ENCODE results near the gene SYT10. TPM values are rescaled to one million over a fixed set of nuclear protein-coding genes. Genes with fewer than 3 reads are reported as not detected.

The SYT10 gene
- total and polyA plus RNA-seq, 4 donors = 0.08 to 0.84 (median 0.13) TPM

DNA sequence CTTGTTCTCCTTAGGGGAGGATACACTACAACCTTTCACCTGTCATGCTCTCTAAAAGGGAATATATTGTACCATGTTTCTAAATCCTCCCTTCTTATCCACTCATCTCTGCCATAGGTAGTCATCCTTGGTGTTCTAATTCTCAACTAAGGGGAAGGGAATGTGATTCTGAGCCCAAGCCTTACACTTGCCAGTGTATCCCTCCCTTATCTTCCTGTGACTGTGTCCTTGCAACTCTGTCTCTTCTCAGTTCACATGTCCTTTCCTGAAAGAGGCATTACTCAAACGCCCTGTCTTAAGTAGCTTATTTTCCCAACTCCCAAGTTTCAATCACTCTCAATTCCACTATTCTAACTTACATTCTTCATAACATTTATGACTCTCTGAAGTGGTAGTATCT lies 44.5 kb upstream of the SYT10 start:
- Histone ChIP-seq H3K36me3 (ENCODE audit: control insufficient read depth in 4 of 4, insufficient read depth in 3 of 4, low read depth in 1 of 4, low read length in 3 of 4) (no peaks in the 10 kb centered on the region), H3K9me3 (ENCODE audit: control insufficient read depth in 4 of 4, low read length in 3 of 4) (no peaks in the 10 kb centered on the region), H3K27me3 (ENCODE audit: control insufficient read depth in 4 of 4, insufficient read depth in 4 of 4, low read length in 3 of 4) (peaks cover 0 to 7% (median 3%) of the 10 kb centered on the region in 4 donors), H3K27ac (ENCODE audit: low read depth in 1 of 2, low read length in 2 of 2) (no peak overlapping the region), H3K4me1 (ENCODE audit: control insufficient read depth in 4 of 4, insufficient read depth in 4 of 4, low read length in 3 of 4) (no peaks in the 10 kb centered on the region), H3K9ac (ENCODE audit: low read depth in 1 of 2, low read length in 2 of 2) (no peak overlapping the region), H3K4me3 (ENCODE audit: low read depth in 1 of 3, low read length in 3 of 3) (no peak overlapping the region)
- no peak for TF ChIP-seq RAD21 (IDR thresholded peaks at IDR 0.05)
- no peak for TF ChIP-seq HNF4G (IDR thresholded peaks at IDR 0.05)
- TF ChIP-seq JUND (IDR thresholded peaks at IDR 0.05) = no peak
- TF ChIP-seq RXRA (IDR thresholded peaks at IDR 0.05) = no peak
- TF ChIP-seq FOXA1 (IDR thresholded peaks at IDR 0.05) = no peak
- TF ChIP-seq, protein P1, sequence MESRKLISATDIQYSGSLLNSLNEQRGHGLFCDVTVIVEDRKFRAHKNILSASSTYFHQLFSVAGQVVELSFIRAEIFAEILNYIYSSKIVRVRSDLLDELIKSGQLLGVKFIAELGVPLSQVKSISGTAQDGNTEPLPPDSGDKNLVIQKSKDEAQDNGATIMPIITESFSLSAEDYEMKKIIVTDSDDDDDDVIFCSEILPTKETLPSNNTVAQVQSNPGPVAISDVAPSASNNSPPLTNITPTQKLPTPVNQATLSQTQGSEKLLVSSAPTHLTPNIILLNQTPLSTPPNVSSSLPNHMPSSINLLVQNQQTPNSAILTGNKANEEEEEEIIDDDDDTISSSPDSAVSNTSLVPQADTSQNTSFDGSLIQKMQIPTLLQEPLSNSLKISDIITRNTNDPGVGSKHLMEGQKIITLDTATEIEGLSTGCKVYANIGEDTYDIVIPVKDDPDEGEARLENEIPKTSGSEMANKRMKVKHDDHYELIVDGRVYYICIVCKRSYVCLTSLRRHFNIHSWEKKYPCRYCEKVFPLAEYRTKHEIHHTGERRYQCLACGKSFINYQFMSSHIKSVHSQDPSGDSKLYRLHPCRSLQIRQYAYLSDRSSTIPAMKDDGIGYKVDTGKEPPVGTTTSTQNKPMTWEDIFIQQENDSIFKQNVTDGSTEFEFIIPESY (IDR thresholded peaks at IDR 0.05) = no peak
- no peak for TF ChIP-seq EGR1 (IDR thresholded peaks at IDR 0.05; ENCODE audit: low read depth in 2 of 2)
- WGBS = 17% methylated on average over 1 of the region's 1 CpG
- no peak for DNase-seq (ENCODE audit: low spot score)

GRCh38 chr12:33480366-33480765 lies 40.7 kb upstream of the SYT10 start:
- no peaks in the 10 kb centered on the region for H3K36me3 ChIP-seq (ENCODE audit: control insufficient read depth in 4 of 4, insufficient read depth in 3 of 4, low read depth in 1 of 4, low read length in 3 of 4)
- WGBS = 60% methylated on average over 1 of the region's 1 CpG
- H3K27me3 ChIP-seq (ENCODE audit: control insufficient read depth in 4 of 4, insufficient read depth in 4 of 4, low read length in 3 of 4) = peaks cover 0 to 7% (median 3%) of the 10 kb centered on the region in 4 donors
- H3K9ac ChIP-seq (ENCODE audit: low read depth in 1 of 2, low read length in 2 of 2) = no peak overlapping the region
- H3K27ac ChIP-seq (ENCODE audit: low read depth in 1 of 2, low read length in 2 of 2) = no peak overlapping the region
- TF ChIP-seq SP1 (IDR thresholded peaks at IDR 0.05) (no peak), FOXA1 (IDR thresholded peaks at IDR 0.05) (no peak), GABPA (IDR thresholded peaks at IDR 0.05 in 1 of 2, conservative IDR thresholded peaks at IDR 0.05 in 1 of 2) (no peak), ATF3 (IDR thresholded peaks at IDR 0.05) (no peak)
- DNase-seq (ENCODE audit: low spot score) = no peak
- no peak overlapping the region for H3K4me3 ChIP-seq (ENCODE audit: low read depth in 1 of 3, low read length in 3 of 3)
- no peaks in the 10 kb centered on the region for H3K4me1 ChIP-seq (ENCODE audit: control insufficient read depth in 4 of 4, insufficient read depth in 4 of 4, low read length in 3 of 4)
- H3K9me3 ChIP-seq (ENCODE audit: control insufficient read depth in 4 of 4, low read length in 3 of 4) = no peaks in the 10 kb centered on the region

- Histone ChIP-seq H3K36me3 (ENCODE audit: control insufficient read depth in 4 of 4, insufficient read depth in 3 of 4, low read depth in 1 of 4, low read length in 3 of 4) (no peaks in the 10 kb centered on the region), H3K27ac (ENCODE audit: low read depth in 1 of 2, low read length in 2 of 2) (no peak overlapping the region), H3K4me3 (ENCODE audit: low read depth in 1 of 3, low read length in 3 of 3) (no peak overlapping the region), H3K27me3 (ENCODE audit: control insufficient read depth in 4 of 4, insufficient read depth in 4 of 4, low read length in 3 of 4) (no peaks in the 10 kb centered on the region), H3K9ac (ENCODE audit: low read depth in 1 of 2, low read length in 2 of 2) (no peak overlapping the region), H3K4me1 (ENCODE audit: control insufficient read depth in 4 of 4, insufficient read depth in 4 of 4, low read length in 3 of 4) (no peaks in the 10 kb centered on the region), H3K9me3 (ENCODE audit: control insufficient read depth in 4 of 4, low read length in 3 of 4) (no peaks in the 10 kb centered on the region)
- WGBS = 69% methylated on average over 1 of the region's 1 CpG
- DNase-seq (ENCODE audit: low spot score) = no peak
- no peak for TF ChIP-seq JUND (IDR thresholded peaks at IDR 0.05)
- TF ChIP-seq HNF4G (IDR thresholded peaks at IDR 0.05) = no peak
- no peak for TF ChIP-seq GABPA (IDR thresholded peaks at IDR 0.05 in 1 of 2, conservative IDR thresholded peaks at IDR 0.05 in 1 of 2)
- TF ChIP-seq FOXA1 (IDR thresholded peaks at IDR 0.05) = no peak
These were observed 36.4 kb upstream of the SYT10 start for GRCh38 chr12:33476058-33476457.

DNA sequence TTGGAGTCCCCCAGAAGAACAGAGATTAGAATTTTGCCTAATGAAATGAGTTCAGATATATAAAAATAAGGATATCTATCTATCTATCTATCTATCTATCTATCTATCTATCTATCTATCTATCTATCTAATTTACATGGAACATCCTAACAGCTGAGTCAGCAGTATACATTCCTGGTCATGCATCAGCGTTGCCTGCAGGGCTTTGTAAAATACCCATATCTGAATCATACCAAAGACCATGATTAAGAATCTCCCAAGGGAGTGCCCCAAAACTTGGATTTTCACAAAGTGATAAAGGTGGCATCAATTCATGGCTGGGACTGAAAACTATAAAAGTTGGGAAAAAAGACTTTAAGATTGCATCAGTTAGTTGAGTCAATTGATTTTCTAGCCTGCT lies 32.7 kb upstream of the SYT10 start:
- no peaks in the 10 kb centered on the region for H3K27me3 ChIP-seq (ENCODE audit: control insufficient read depth in 4 of 4, insufficient read depth in 4 of 4, low read length in 3 of 4)
- no peak for DNase-seq (ENCODE audit: low spot score)
- H3K27ac ChIP-seq (ENCODE audit: low read depth in 1 of 2, low read length in 2 of 2) = no peak overlapping the region
- H3K36me3 ChIP-seq (ENCODE audit: control insufficient read depth in 4 of 4, insufficient read depth in 3 of 4, low read depth in 1 of 4, low read length in 3 of 4) = no peaks in the 10 kb centered on the region
- no peak overlapping the region for H3K4me3 ChIP-seq (ENCODE audit: low read depth in 1 of 3, low read length in 3 of 3)
- H3K4me1 ChIP-seq (ENCODE audit: control insufficient read depth in 4 of 4, insufficient read depth in 4 of 4, low read length in 3 of 4) = no peaks in the 10 kb centered on the region
- H3K9me3 ChIP-seq (ENCODE audit: control insufficient read depth in 4 of 4, low read length in 3 of 4) = no peaks in the 10 kb centered on the region
- WGBS = 75% methylated on average over 1 of the region's 1 CpG
- no peak overlapping the region for H3K9ac ChIP-seq (ENCODE audit: low read depth in 1 of 2, low read length in 2 of 2)
- TF ChIP-seq HNF4G (IDR thresholded peaks at IDR 0.05) (no peak), TAF1 (conservative IDR thresholded peaks at IDR 0.05) (no peak), MAX (IDR thresholded peaks at IDR 0.05) (no peak), GABPA (IDR thresholded peaks at IDR 0.05 in 1 of 2, conservative IDR thresholded peaks at IDR 0.05 in 1 of 2) (no peak), EGR1 (IDR thresholded peaks at IDR 0.05; ENCODE audit: low read depth in 2 of 2) (no peak), SP1 (IDR thresholded peaks at IDR 0.05) (no peak), YY1 (IDR thresholded peaks at IDR 0.05) (no peak), RXRA (IDR thresholded peaks at IDR 0.05) (no peak), JUND (IDR thresholded peaks at IDR 0.05) (no peak), NR2F2 (IDR thresholded peaks at IDR 0.05) (no peak), HNF4A (conservative IDR thresholded peaks at IDR 0.05) (no peak)
- TF ChIP-seq, protein P1 (IDR thresholded peaks at IDR 0.05) = no peak
- TF ChIP-seq, protein P2, sequence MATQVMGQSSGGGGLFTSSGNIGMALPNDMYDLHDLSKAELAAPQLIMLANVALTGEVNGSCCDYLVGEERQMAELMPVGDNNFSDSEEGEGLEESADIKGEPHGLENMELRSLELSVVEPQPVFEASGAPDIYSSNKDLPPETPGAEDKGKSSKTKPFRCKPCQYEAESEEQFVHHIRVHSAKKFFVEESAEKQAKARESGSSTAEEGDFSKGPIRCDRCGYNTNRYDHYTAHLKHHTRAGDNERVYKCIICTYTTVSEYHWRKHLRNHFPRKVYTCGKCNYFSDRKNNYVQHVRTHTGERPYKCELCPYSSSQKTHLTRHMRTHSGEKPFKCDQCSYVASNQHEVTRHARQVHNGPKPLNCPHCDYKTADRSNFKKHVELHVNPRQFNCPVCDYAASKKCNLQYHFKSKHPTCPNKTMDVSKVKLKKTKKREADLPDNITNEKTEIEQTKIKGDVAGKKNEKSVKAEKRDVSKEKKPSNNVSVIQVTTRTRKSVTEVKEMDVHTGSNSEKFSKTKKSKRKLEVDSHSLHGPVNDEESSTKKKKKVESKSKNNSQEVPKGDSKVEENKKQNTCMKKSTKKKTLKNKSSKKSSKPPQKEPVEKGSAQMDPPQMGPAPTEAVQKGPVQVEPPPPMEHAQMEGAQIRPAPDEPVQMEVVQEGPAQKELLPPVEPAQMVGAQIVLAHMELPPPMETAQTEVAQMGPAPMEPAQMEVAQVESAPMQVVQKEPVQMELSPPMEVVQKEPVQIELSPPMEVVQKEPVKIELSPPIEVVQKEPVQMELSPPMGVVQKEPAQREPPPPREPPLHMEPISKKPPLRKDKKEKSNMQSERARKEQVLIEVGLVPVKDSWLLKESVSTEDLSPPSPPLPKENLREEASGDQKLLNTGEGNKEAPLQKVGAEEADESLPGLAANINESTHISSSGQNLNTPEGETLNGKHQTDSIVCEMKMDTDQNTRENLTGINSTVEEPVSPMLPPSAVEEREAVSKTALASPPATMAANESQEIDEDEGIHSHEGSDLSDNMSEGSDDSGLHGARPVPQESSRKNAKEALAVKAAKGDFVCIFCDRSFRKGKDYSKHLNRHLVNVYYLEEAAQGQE (IDR thresholded peaks at IDR 0.05) = no peak

Measured in liver (tissue), 9 donors.